OCI-LY3 (cell line): ENCODE measurements around the gene FRG2C.
"Not testable (repeated sequence)": the region's sequence is repeated elsewhere in the genome, so short reads cannot be mapped to it uniquely, and the experiment has no call there.

Experiments used
- EZH2phosphoT487 ChIP-seq: fragments of 200-600 bp; shearing (Covaris generic); IDR thresholded peaks from 2 replicates; pipeline ENCODE4 v1.6.1; 2018; ENCODE audit warnings: antibody characterized with exemption, mixed run types, low read depth
- TF ChIP-seq, protein P1 (sequence below): fragments of 200-600, 300-600 bp; sonication (generic); IDR thresholded peaks from 2 replicates; pipeline ENCODE4 v1.5.1; 2014; ENCODE audit warnings: antibody characterized with exemption, low read length, low read depth

DNA sequence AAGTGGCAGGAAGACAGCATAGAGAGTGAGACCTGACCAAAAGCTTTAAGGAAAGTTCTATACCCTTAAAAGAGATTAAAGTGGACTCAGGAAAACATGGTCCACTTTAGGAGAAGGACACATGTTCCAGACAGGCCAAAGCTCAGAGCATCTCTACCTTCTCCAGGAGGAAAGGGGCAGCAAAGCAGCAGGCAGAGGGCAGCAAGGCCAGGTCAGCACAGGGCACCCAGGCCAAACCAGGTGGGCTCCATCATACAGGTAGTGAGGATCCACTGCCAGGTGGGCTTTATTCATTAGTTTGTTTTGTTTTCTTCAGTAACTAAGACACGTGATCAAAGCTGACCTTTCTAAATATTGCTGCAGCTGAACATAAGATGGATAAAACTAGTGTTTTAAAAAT, 19.8 kb downstream of the FRG2C start:
- TF ChIP-seq, protein P1, sequence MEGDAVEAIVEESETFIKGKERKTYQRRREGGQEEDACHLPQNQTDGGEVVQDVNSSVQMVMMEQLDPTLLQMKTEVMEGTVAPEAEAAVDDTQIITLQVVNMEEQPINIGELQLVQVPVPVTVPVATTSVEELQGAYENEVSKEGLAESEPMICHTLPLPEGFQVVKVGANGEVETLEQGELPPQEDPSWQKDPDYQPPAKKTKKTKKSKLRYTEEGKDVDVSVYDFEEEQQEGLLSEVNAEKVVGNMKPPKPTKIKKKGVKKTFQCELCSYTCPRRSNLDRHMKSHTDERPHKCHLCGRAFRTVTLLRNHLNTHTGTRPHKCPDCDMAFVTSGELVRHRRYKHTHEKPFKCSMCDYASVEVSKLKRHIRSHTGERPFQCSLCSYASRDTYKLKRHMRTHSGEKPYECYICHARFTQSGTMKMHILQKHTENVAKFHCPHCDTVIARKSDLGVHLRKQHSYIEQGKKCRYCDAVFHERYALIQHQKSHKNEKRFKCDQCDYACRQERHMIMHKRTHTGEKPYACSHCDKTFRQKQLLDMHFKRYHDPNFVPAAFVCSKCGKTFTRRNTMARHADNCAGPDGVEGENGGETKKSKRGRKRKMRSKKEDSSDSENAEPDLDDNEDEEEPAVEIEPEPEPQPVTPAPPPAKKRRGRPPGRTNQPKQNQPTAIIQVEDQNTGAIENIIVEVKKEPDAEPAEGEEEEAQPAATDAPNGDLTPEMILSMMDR = not testable (repeated sequence)
- not testable (repeated sequence) for TF ChIP-seq EZH2phosphoT487
